GM12891 (cell line): ENCODE data around the gene EYA2.

Experiments used
- POLR2A ChIP-seq: IDR thresholded peaks from 2 replicates; pipeline ENCODE4 v1.6.1; 2011; ENCODE audit warnings: low read depth, low read length, control low read depth
- POLR2AphosphoS5 ChIP-seq: IDR thresholded peaks from 2 replicates; pipeline ENCODE4 v1.6.1; 2011; ENCODE audit warnings: low read depth, low read length, control low read depth
- POU2F2 ChIP-seq: IDR thresholded peaks from 2 replicates; pipeline ENCODE4 v1.6.1; 2011; ENCODE audit warnings: low read depth, mild to moderate bottlenecking, control low read depth, low read length, moderate library complexity
- TAF1 ChIP-seq: IDR thresholded peaks from 2 replicates; pipeline ENCODE4 v1.6.1; 2011; ENCODE audit warnings: low read depth, low read length, control low read depth

DNA sequence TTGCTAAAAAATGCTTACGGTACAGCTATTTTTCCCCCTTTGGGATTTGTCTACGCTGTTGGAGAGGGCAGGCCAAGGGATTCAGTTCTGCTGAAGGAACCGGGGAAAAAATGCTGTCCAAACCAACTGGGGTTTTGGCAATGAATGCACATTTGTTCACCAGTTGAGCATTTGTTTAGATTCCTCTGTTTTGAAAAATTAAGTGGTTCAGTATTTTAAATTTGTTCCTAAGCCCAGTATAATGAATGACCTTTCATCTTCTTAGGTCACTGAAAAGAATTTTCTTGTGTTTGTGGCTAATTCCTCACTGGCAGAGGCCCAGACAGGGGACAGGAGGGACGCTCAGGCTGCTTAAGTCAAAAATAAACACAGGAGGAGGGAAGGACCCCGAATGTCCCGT is 10.8 kb upstream of the EYA2 start:
- TF ChIP-seq POLR2A: no peak
- no peak for TF ChIP-seq POLR2AphosphoS5
- no peak for TF ChIP-seq TAF1
- TF ChIP-seq POU2F2: no peak
